Measurements from ENCODE around the gene RHO.

GRCh38 chr3:129567939-129568338, 39.5 kb downstream of the RHO start:
- no peak for TF ChIP-seq TAF1 (IDR thresholded peaks at IDR 0.05; ENCODE audit: borderline replicate concordance, low read depth, low read length)
- TF ChIP-seq POLR2AphosphoS5 (IDR thresholded peaks at IDR 0.05; ENCODE audit: low read depth, low read length): no peak

Data from GM12892 (cell line).